Central memory CD8-positive, alpha-beta T cell (primary cell): ENCODE measurements around the gene MADCAM1.

Source experiments
- ATAC-seq: fragments of 150-1000 bp; cut with Tn5 transposase; replicated peaks from 2 replicates; pipeline ENCODE4 v1.10.0; 2022; ENCODE audit warnings: mild to moderate bottlenecking, moderate FRiP score, moderate number of reproducible peaks; ENCODE audit not compliant: poor library complexity, severe bottlenecking; ENCODE audit errors: extremely low read depth
- DNase-seq, 2 donors: peaks; one replicate each; pipeline ENCODE4 v3.0.0; 2021; ENCODE audit warnings: low spot score in 2 of 2
- H3K27ac Mint-ChIP-seq: one replicate; pipeline ENCODE4 v1.8.0; 2022; ENCODE audit warnings: low read depth, mild to moderate bottlenecking, moderate library complexity, mixed read lengths
- H3K27me3 Mint-ChIP-seq: one replicate; pipeline ENCODE4 v1.8.0; 2022; ENCODE audit warnings: mixed read lengths
- H3K36me3 Mint-ChIP-seq: one replicate; pipeline ENCODE4 v1.8.0; 2022; ENCODE audit warnings: mild to moderate bottlenecking, moderate library complexity, mixed read lengths; ENCODE audit not compliant: insufficient read depth
- H3K4me1 Mint-ChIP-seq: one replicate; pipeline ENCODE4 v1.8.0; 2022; ENCODE audit warnings: mixed read lengths
- H3K4me3 Mint-ChIP-seq: one replicate; pipeline ENCODE4 v1.8.0; 2022; ENCODE audit warnings: mild to moderate bottlenecking, moderate library complexity, mixed read lengths
- H3K9me3 Mint-ChIP-seq: one replicate; pipeline ENCODE4 v1.8.0; 2022; ENCODE audit warnings: mixed read lengths

The MADCAM1 gene

DNA sequence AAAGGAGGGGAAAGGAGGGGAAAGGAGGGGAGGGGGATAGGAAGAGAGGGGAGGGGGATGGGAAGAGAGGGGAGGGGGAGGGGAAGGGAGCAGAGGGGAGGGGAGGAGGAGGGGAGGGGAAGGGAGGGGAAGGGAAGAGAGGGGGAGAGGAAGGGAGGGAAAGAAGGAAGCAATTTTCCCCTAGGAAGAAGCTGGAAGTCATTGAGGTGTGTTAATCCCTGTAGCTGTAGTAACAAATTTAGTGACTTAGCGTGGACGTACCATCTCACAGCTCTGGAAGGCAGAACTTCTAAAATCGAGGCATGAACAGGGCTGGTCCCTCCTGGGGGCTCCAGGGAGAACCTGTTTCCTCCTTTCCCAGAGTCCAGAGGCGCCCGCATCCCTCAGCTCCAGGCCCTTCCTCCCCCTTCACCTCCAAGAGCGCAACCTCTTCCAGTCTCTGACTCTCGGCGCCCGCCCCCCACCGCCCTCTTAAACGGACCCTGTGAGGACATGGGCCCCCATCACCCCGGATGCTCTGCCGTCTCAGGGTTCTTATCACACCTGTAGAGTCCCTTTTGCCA lies 29.7 kb downstream of the MADCAM1 start:
- ATAC-seq: no peak
- H3K27me3 Mint-ChIP-seq: no peaks in the 10 kb centered on the region
- H3K36me3 Mint-ChIP-seq: peaks cover 5% of the 10 kb centered on the region
- H3K4me3 Mint-ChIP-seq: no peak overlapping the region
- no peak overlapping the region for H3K27ac Mint-ChIP-seq
- DNase-seq: no peak
- peaks cover 4% of the 10 kb centered on the region for H3K4me1 Mint-ChIP-seq
- H3K9me3 Mint-ChIP-seq: no peaks in the 10 kb centered on the region

DNA sequence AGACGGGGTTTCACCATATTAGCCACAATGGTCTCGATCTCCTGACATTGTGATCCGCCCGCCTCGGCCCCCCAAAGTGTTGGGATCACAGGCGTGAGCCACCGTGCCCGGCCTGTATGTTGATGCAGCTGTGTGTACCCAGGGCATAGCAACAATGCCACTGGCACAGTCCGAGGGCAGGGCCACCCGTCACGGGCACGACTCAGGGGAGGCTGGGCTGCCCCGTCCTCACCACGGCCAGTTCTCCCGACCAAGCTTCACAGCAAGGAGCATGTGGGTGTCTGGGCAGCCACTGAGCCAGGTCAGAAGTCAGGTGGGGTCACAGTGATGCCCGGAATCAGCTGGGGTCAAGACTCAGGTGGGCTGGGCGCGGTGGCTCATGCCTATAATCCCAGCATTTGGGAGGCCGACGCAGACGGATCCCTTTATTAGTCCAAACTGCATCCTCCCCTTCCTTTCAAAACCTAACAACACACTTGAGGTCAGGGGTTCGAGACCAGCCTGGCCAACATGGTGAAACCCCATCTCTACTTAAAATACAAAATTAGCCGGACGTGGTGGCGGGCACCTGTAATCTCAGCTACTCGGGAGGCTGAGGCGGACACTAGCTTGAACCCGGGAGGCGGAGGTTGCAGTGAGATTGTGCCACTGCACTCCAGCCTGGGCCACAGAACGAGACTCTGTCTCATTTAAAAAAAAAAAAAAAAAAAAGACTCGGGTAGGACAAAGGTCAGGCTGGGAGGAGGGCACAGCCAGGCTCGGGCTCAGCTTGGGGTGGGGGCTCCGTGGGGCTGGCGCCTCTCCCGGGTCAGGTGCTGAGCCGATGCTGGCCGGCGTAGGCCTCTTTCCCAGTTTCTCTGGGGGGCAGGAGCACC lies 34.1 kb downstream of the MADCAM1 start:
- H3K4me1 Mint-ChIP-seq: peaks cover 15% of the 10 kb centered on the region
- peaks cover 6% of the 10 kb centered on the region for H3K36me3 Mint-ChIP-seq
- no peak for DNase-seq
- peak overlapping the region; percentile 55 for H3K27ac Mint-ChIP-seq
- no peaks in the 10 kb centered on the region for H3K9me3 Mint-ChIP-seq
- no peak for ATAC-seq
- no peaks in the 10 kb centered on the region for H3K27me3 Mint-ChIP-seq
- H3K4me3 Mint-ChIP-seq: peak overlapping the region; percentile 83

DNA sequence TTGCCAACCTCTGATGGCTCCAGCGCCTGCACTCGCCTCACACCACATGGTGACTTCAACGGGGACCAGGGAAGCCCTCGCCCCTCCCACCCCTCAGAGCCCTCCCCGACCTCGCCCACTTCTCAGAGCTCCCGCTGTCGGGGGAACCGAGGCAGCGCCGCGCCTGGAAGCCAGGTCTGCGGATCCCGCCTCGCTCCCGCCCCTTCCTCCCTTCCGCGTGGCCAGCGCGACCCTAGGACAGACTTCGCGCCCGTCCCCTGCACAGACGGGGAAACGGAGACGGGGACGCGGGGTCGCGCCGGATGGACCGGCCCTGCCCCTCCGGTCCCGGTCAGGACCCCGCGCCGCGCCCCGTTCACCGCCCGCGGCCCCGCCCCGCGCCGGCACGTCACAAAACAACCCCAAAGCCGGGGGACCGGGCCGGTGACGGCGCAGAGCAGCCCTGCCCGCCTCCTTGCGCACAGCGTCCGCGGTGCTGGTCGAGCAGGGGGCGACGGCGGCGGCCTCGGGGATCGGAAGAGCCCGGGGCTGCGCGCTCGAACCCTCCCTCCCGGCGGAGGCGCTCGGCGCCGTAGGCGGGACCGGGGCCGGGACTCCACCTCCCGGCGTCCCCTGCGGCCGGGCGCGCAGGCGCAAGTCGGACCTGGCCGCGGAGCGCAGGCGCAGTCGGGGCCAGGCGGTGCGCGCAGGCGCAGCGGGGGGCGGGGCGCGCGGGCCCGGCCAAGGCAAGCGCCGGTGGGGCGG lies 34.9 kb downstream of the MADCAM1 start:
- ATAC-seq (peak; percentile 67), DNase-seq (peak; percentile 87 to 89)
- Mint-ChIP-seq H3K27ac (peak overlapping the region; percentile 55), H3K4me1 (peaks cover 15% of the 10 kb centered on the region), H3K4me3 (peak overlapping the region; percentile 83), H3K9me3 (no peaks in the 10 kb centered on the region), H3K36me3 (peaks cover 6% of the 10 kb centered on the region), H3K27me3 (no peaks in the 10 kb centered on the region)

DNA sequence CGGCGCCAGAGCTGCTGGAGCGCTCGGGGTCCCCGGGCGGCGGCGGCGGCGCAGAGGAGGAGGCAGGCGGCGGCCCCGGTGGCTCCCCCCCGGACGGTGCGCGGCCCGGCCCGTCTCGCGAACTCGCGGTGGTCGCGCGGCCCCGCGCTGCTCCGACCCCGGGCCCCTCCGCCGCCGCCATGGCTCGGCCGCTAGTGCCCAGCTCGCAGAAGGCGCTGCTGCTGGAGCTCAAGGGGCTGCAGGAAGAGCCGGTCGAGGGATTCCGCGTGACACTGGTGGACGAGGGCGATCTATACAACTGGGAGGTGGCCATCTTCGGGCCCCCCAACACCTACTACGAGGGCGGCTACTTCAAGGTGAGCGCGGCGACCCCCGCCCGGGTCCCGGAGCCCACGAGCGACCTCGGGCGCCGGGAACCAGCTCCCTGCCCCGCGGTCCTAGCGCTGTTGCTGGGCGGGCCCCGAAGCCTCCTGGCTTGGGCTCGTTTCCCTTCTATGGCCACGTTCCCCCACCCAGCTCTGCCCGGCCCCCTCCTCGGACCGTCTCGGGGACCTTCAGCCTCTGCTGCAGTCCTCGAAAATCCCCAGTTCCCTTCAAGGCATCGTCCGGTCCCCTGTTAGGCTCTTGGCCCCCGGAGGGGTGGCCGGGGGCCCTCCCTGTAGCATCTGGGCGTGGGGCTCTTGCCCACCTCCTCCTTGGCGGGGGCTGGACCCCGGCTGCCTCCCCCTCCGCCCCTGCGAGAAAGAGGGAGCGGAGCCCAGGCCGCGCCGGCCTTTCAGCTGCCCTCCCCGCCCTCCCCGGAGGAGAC lies 35.7 kb downstream of the MADCAM1 start, which contains the start of gene CDC34:
TSS of gene CDC34 (plus strand) at position 8 of the 808 bp plus-strand sequence. CDS start at position 180, 172 bp downstream.
- H3K4me3 Mint-ChIP-seq: peak within 1 kb of the TSS; percentile 83
- peaks cover 15% of the 10 kb centered on the region for H3K4me1 Mint-ChIP-seq
- H3K9me3 Mint-ChIP-seq: no peaks in the 10 kb centered on the region
- peak within 1 kb of the TSS; percentile 75 for H3K27ac Mint-ChIP-seq
- ATAC-seq (peak; percentile 29), DNase-seq (no peak)
- no peaks in the 10 kb centered on the region for H3K27me3 Mint-ChIP-seq
- peaks cover 6% of the 10 kb centered on the region for H3K36me3 Mint-ChIP-seq

DNA sequence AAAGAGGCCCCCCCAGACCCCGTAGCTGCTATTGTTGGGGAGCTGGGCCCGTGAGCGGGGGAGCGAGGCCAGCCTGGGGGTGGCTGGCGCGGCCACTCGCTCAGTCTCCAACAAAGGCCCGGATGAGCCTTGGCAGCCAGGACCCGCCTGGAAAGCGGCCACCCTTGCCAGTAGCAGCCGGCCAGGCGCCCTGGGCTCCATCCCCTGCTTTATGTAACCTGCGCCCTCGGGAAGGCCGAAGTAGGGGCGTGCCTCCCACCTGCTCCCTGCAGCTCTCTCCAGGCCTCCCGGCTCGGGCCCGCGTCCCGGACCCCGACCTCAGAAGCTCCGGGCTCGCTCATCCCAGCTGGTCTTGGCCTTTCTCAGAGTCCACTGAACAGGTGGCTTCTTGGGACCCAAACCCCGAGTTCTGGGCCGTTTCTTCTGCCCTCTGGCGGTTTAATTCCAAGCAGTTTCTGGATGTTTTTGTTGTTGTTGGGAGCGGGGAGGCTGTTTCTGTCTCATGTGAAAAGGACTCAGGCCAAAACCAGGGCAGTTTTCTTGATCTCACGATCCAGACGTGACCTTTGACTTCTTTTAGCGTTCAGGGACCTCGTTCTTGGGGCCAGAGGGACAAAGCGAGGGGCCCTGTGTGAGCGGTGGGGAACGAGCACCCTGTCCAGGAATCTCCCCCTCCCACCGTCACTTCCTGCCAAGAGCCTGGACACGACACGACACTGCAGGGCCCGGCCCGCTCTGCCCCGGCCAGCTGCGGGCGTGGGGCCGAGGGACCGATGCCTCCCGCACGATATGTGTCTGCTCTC lies 36.5 kb downstream of the MADCAM1 start:
- Mint-ChIP-seq H3K36me3 (peaks cover 6% of the 10 kb centered on the region), H3K4me1 (peaks cover 15% of the 10 kb centered on the region), H3K9me3 (no peaks in the 10 kb centered on the region), H3K27ac (peak overlapping the region; percentile 75), H3K4me3 (peak overlapping the region; percentile 83), H3K27me3 (no peaks in the 10 kb centered on the region)
- DNase-seq (no peak), ATAC-seq (no peak)

DNA sequence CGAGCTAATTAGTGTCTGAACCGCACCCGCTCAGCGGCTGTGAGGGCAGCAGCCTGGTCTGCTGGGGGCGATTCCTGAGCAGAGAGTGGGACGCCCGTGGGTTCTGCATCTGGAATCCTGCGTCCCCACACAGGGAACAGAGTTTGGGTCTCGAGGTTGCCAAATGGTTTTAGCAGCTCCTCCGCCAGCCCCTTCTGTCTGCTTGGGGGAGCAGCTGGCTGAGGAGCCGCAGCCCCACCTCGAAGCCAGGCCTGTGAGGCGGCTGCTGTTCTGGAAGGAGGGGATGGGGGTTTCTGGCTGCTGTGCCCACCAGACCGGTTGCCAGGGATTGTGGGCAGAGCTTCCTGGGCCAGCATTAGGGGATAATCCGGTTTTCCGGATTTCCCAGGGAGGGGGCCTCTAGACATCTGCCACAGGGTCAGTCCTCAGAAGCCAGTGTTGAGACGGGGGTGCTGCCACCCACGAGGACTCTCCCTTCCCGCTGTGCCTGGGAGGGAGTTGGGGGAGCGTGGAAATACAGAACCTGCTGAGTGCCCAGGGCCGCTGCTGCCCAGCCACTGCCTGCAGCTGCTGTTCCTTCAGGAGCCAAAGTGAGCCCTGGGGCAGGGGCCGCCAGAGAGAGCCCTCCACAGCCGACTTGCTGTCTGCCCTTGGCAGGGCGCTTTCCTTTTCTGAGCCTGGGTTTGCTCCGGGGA lies 37.2 kb downstream of the MADCAM1 start:
- Mint-ChIP-seq H3K4me1 (peaks cover 19% of the 10 kb centered on the region), H3K27me3 (no peaks in the 10 kb centered on the region), H3K27ac (peak overlapping the region; percentile 75), H3K36me3 (peaks cover 9% of the 10 kb centered on the region), H3K4me3 (peak overlapping the region; percentile 83), H3K9me3 (no peaks in the 10 kb centered on the region)
- DNase-seq: no peak
- ATAC-seq: no peak

DNA sequence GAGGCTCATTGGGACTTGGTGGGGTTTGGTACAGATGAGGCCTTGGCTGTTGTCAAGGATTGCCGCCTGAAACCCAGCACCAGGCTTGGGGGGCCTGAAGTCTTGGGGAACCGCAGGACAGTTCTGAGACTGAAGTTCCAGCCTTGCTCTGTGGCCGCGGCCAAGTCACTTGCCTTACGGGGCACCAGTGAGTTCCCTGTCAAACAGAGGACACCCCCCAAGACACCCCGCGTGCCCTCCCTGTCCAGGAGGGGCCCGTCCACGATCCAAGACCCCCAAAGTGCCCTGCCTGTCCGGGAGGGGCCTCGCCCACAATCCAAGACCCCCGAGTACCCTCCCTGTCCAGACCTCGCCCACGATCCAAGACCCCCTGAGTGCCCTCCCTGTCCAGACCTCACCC lies 37.8 kb downstream of the MADCAM1 start:
- ATAC-seq (no peak), DNase-seq (no peak)
- Mint-ChIP-seq H3K4me1 (peaks cover 19% of the 10 kb centered on the region), H3K4me3 (peak overlapping the region; percentile 83), H3K27ac (no peak overlapping the region), H3K9me3 (no peaks in the 10 kb centered on the region), H3K36me3 (peaks cover 11% of the 10 kb centered on the region), H3K27me3 (no peaks in the 10 kb centered on the region)

DNA sequence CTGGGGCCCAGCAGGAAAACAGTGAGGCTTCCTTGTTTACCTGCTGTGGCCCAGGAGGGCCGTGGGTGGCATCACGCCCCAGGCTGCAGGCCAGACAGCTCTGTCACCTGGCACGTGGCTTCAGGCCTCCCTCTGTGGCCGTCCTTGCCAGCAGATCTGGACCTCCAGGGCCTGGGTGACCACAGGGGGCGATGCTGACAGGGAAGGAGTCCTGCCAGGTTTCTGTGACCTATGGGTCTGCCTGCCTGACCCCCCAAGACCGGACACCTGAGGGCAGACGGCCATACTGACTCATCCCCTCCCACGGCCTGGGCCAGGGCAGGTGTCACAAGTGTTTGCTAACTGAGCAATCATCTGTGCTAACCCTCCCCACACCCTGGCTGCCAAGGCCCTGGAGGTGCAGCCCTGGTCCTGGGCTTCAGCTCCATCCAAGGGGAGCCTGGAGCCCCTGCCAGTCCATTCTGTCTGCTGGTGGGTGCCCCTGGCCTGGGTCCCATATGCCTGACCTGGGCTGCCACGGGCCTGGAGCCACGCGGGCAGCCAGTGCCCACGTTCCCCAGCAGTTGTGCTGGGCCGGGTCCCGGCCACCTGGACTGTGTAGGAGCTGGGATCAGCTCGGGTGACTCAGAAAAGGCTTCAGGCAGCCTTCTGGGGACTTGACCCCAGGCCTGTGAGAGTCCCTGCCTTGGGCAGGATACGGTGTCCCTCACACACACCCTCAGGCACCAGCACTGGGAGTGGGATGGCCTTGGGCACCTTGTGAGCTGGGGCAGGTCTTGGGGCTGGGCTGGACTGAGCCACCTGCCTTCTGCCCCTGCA lies 38.9 kb downstream of the MADCAM1 start:
- Mint-ChIP-seq H3K9me3 (no peaks in the 10 kb centered on the region), H3K27me3 (no peaks in the 10 kb centered on the region), H3K36me3 (peaks cover 14% of the 10 kb centered on the region), H3K27ac (peak overlapping the region; percentile 62), H3K4me3 (peak overlapping the region; percentile 69), H3K4me1 (peaks cover 19% of the 10 kb centered on the region)
- no peak for DNase-seq
- ATAC-seq: no peak

DNA sequence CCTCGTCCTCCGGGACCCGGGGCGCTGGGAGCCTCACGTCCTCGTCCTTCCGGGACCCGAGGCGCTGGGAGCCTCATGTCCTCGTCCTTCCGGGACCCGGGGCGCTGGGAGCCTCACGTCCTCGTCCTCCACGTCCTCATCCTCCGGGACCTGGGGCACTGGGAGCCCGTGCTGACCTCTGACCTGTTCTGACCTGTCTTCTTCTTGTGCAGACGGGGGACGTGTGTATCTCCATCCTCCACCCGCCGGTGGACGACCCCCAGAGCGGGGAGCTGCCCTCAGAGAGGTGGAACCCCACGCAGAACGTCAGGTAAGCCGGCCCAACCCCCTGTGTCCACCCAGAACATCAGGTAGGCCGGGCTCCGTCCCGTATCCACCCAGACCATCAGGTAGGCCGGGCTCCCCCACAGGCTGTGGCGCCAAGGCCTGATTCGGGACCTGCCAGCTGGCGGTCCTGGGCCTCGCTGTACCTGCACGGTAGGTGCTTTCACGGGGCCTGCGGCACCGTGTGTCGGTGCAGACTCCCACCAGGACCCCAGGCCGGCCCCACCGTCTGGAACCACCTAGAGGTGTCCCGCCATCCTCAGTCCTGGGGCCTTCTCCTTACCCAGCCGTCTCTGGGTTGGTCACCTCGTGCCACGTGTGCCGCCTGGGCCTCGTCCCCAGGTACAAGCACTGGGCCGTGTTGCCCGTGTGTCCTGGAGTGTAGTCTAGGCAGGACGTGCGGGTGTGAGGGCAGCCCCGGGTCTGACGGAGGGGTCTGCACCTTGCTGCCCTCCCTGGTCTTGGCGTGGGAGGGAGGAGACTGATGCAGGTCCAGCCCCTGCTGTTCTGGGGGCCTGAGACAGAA lies 40.0 kb downstream of the MADCAM1 start:
- DNase-seq (no peak), ATAC-seq (no peak)
- Mint-ChIP-seq H3K9me3 (no peaks in the 10 kb centered on the region), H3K27me3 (no peaks in the 10 kb centered on the region), H3K27ac (no peak overlapping the region), H3K4me1 (peaks cover 19% of the 10 kb centered on the region), H3K36me3 (peaks cover 14% of the 10 kb centered on the region), H3K4me3 (no peak overlapping the region)

DNA sequence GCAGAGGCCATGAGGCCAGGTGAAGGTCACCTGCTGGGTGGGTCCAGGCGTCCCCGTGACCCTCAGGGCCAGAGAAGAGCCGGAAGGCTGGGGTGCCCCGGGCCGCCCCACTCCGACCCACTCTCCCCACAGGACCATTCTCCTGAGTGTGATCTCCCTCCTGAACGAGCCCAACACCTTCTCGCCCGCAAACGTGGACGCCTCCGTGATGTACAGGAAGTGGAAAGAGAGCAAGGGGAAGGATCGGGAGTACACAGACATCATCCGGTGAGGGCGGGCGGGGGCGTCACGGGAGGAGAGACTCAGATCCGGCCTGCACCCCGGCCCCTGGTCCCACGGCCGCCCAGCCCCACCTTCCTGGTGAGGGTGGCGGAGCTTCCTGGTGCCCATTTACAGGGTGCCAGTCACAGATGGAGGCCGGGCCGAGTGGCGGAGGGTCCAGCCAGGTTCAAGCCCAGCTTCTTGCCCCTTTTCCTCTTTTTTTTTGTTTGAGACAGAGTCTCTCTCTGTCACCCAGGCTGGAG lies 40.7 kb downstream of the MADCAM1 start:
- Mint-ChIP-seq H3K4me1 (peaks cover 19% of the 10 kb centered on the region), H3K27ac (no peak overlapping the region), H3K27me3 (no peaks in the 10 kb centered on the region), H3K9me3 (no peaks in the 10 kb centered on the region), H3K4me3 (no peak overlapping the region), H3K36me3 (peaks cover 14% of the 10 kb centered on the region)
- no peak for ATAC-seq
- DNase-seq: no peak
